ES-I3 (cell line): ENCODE data around the gene LSMEM2.

ENCODE experiments used
- H3K36me3 ChIP-seq: 2 replicates; pipeline ENCODE4 v1.6.1; 2013; ENCODE audit warnings: mild to moderate bottlenecking, low read length, control low read depth, moderate library complexity; ENCODE audit not compliant: insufficient read depth
- H3K4me1 ChIP-seq: 2 replicates; pipeline ENCODE4 v1.6.1; 2013; ENCODE audit warnings: mild to moderate bottlenecking, control low read depth, low read length; ENCODE audit not compliant: insufficient read depth
- H3K9ac ChIP-seq: 2 replicates; pipeline ENCODE4 v1.6.1; 2013; ENCODE audit warnings: low read depth, mild to moderate bottlenecking, low read length, moderate library complexity
- H3K9me3 ChIP-seq: 2 replicates; pipeline ENCODE4 v1.6.1; 2013; ENCODE audit warnings: mild to moderate bottlenecking, low read length, moderate library complexity; ENCODE audit not compliant: control insufficient read depth, insufficient read depth

The LSMEM2 gene

GRCh38 chr3:50278880-50279224 lies at the start of gene LSMEM2:
Gene LSMEM2 (plus strand): TSS chr3:50279087. CDS start chr3:50279114, 27 bp downstream.
- Histone ChIP-seq H3K4me1 (peaks cover 3% of the 10 kb centered on the region; the same call in 1 of the 2 replicates), H3K9me3 (no peaks in the 10 kb centered on the region), H3K36me3 (no peaks in the 10 kb centered on the region), H3K9ac (no peak within 1 kb of the TSS)

- Histone ChIP-seq H3K36me3 (no peaks in the 10 kb centered on the region), H3K4me1 (peaks cover 10% of the 10 kb centered on the region), H3K9ac (no peak overlapping the region), H3K9me3 (no peaks in the 10 kb centered on the region)
Measured at GRCh38 chr3:50229490-50229889, 49.4 kb upstream of the LSMEM2 start.

- Histone ChIP-seq H3K9ac (no peak overlapping the region), H3K4me1 (peaks cover 10% of the 10 kb centered on the region), H3K36me3 (no peaks in the 10 kb centered on the region), H3K9me3 (no peaks in the 10 kb centered on the region)
Measured at GRCh38 chr3:50230104-50230793, 48.6 kb upstream of the LSMEM2 start.

- H3K36me3 ChIP-seq = no peaks in the 10 kb centered on the region
- H3K4me1 ChIP-seq = peaks cover 10% of the 10 kb centered on the region
- no peak overlapping the region for H3K9ac ChIP-seq
- H3K9me3 ChIP-seq = no peaks in the 10 kb centered on the region
Measured at GRCh38 chr3:50230794-50231125, 48.1 kb upstream of the LSMEM2 start.

- H3K36me3 ChIP-seq = no peaks in the 10 kb centered on the region
- no peak overlapping the region for H3K9ac ChIP-seq
- peaks cover 10% of the 10 kb centered on the region for H3K4me1 ChIP-seq
- H3K9me3 ChIP-seq = no peaks in the 10 kb centered on the region
Measured at GRCh38 chr3:50231581-50231980, 47.3 kb upstream of the LSMEM2 start.

- Histone ChIP-seq H3K9ac (no peak overlapping the region), H3K36me3 (no peaks in the 10 kb centered on the region), H3K9me3 (no peaks in the 10 kb centered on the region), H3K4me1 (peaks cover 10% of the 10 kb centered on the region)
Measured at GRCh38 chr3:50232303-50232702, 46.6 kb upstream of the LSMEM2 start.

GRCh38 chr3:50233176-50233575 lies 45.7 kb upstream of the LSMEM2 start:
- no peaks in the 10 kb centered on the region for H3K9me3 ChIP-seq
- H3K36me3 ChIP-seq = no peaks in the 10 kb centered on the region
- H3K4me1 ChIP-seq = peaks cover 10% of the 10 kb centered on the region
- H3K9ac ChIP-seq = no peak overlapping the region

GRCh38 chr3:50235716-50236483 lies 43.0 kb upstream of the LSMEM2 start, which contains the start of gene GNAI2:
Gene GNAI2 (plus strand): TSS chr3:50236204. CDS start chr3:50236336, 132 bp downstream.
- Histone ChIP-seq H3K4me1 (peaks cover 16% of the 10 kb centered on the region), H3K9me3 (no peaks in the 10 kb centered on the region), H3K9ac (peak within 1 kb of the TSS; percentile 94), H3K36me3 (no peaks in the 10 kb centered on the region)

GRCh38 chr3:50236484-50237132 lies 42.3 kb upstream of the LSMEM2 start:
- Histone ChIP-seq H3K9ac (peak overlapping the region; percentile 94), H3K9me3 (no peaks in the 10 kb centered on the region), H3K4me1 (peaks cover 21% of the 10 kb centered on the region), H3K36me3 (no peaks in the 10 kb centered on the region)

GRCh38 chr3:50237133-50237651 lies 41.7 kb upstream of the LSMEM2 start:
- peak overlapping the region; percentile 94 for H3K9ac ChIP-seq
- no peaks in the 10 kb centered on the region for H3K36me3 ChIP-seq
- H3K9me3 ChIP-seq = no peaks in the 10 kb centered on the region
- peaks cover 27% of the 10 kb centered on the region for H3K4me1 ChIP-seq

- Histone ChIP-seq H3K36me3 (no peaks in the 10 kb centered on the region), H3K9me3 (no peaks in the 10 kb centered on the region), H3K9ac (peak overlapping the region; percentile 94), H3K4me1 (peaks cover 34% of the 10 kb centered on the region)
Measured at GRCh38 chr3:50237754-50238548, 40.9 kb upstream of the LSMEM2 start.

- H3K9ac ChIP-seq = peak overlapping the region; percentile 94
- no peaks in the 10 kb centered on the region for H3K36me3 ChIP-seq
- H3K9me3 ChIP-seq = no peaks in the 10 kb centered on the region
- H3K4me1 ChIP-seq = peaks cover 41% of the 10 kb centered on the region
Measured at GRCh38 chr3:50238549-50239026, 40.3 kb upstream of the LSMEM2 start.

- Histone ChIP-seq H3K9me3 (no peaks in the 10 kb centered on the region), H3K36me3 (no peaks in the 10 kb centered on the region; the same call in 1 of the 2 replicates), H3K9ac (no peak overlapping the region), H3K4me1 (peaks cover 42% of the 10 kb centered on the region)
Measured at GRCh38 chr3:50239649-50240048, 39.2 kb upstream of the LSMEM2 start.

- H3K9ac ChIP-seq = peak overlapping the region; percentile 33; the same call in 1 of the 2 replicates
- no peaks in the 10 kb centered on the region for H3K9me3 ChIP-seq
- H3K36me3 ChIP-seq = no peaks in the 10 kb centered on the region; the same call in 1 of the 2 replicates
- peaks cover 49% of the 10 kb centered on the region for H3K4me1 ChIP-seq
Measured at GRCh38 chr3:50241163-50241562, 37.7 kb upstream of the LSMEM2 start.
